Activated effector memory CD4-positive, alpha-beta T cell treated with Interleukin-2 at 50 U/mL for 16 hours (primary cell): ENCODE data around the gene AUTS2.

Experiments used
- DNase-seq: peaks from one replicate; pipeline ENCODE4 v3.0.0-alpha.2; 2020

Gene AUTS2

GRCh38 chr7:69800495-69800894, 202.2 kb downstream of the AUTS2 start:
- DNase-seq: no peak

- DNase-seq: no peak
These were observed 203.7 kb downstream of the AUTS2 start for GRCh38 chr7:69801729-69802682.

DNA sequence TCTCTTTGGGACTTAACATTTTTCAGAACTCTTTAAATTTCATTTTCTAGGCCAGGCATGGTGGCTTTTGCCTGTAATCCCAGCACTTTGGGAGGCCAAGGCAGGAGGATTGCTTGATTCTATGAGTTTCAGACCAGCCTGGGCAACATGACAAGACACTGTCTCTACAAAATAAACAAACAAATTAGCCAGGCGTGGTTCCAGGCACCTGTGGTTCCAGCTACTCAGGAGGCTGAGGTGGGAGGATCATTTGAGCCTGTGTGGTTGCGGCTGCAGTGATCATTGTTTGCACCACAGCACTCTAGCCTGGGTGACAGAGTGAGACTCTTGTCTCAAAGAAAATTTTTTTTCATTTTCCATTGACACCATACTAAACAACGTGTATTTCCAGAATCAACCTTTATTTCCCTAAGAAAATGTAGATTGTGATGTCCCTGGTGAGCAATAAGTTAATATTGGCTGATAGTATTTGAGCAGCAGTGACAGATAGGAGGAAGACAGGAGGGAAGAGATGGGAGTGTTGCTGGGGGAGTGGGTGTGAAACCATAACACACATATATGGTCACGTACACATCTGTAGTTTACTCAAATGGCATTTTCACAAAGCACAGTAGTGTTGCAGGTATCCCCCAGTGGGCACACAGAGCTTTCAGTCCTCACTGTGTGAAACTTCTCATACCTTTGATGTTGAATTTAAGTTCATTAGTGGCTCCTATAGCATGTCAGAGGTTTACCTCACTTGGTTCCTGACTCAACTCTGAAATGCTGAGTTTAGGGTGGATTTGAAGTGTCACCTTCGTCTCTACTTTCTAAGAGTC, 205.6 kb downstream of the AUTS2 start:
- DNase-seq: no peak

DNA sequence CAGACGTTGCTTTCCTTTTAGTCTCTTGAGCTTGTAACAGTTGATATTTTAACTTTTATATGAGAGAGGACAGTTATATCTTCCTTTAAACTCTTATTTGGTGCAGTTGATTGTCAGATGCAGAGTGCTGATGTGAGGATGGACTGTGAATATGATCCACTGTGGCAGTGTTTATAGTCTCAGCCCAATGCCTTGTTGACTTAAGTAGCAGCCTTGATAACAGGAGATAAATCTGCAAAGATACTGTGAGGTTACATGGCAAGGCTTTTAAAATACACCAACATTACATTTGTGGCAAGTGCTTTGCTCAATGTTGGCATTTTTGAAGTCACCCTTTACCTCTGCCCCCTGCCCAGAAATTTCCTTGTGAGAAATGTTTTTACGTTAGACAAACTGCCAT, 206.7 kb downstream of the AUTS2 start:
- no peak for DNase-seq

- DNase-seq: no peak
These were observed 210.1 kb downstream of the AUTS2 start for GRCh38 chr7:69808391-69808790.

DNA sequence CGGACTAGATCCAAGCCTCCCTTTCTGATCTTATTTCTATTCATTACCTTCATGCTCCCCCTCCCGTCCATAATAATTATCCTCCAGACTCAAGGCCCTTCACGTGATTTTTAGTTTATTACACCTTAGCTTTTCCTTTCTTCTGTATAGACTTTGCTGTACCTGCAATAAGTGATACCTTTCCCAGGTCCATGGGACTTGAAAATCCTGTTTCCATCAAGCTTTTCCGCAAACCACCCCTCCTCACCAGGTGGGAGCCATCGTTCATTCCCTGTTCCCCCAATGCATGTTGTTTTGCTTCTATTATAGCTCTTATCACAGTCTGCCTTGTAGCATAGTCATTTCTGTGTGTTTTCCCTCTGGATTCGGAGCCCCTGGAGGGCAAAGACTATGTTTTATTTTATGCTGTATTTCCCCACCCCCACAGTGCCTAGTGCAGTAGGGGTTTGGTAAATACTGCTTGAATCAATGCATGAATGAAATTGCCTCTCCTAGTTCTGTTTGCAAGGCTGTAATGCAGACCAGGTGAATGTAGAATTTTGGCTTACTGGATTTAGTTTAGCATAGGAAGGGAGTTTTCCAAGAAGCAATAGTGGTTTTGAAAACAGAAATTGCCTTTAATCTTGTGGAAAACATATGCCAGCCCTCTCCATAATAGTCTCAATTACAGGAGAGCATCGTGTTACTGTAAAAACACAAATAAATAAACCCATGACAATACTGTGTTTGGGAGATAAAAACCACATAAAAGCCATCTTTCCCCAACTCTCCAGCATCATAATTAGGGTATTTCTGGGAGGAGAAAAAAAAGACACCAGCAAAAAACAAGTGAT, 213.4 kb downstream of the AUTS2 start:
- no peak for DNase-seq

GRCh38 chr7:69812756-69813155, 214.5 kb downstream of the AUTS2 start:
- no peak for DNase-seq

DNA sequence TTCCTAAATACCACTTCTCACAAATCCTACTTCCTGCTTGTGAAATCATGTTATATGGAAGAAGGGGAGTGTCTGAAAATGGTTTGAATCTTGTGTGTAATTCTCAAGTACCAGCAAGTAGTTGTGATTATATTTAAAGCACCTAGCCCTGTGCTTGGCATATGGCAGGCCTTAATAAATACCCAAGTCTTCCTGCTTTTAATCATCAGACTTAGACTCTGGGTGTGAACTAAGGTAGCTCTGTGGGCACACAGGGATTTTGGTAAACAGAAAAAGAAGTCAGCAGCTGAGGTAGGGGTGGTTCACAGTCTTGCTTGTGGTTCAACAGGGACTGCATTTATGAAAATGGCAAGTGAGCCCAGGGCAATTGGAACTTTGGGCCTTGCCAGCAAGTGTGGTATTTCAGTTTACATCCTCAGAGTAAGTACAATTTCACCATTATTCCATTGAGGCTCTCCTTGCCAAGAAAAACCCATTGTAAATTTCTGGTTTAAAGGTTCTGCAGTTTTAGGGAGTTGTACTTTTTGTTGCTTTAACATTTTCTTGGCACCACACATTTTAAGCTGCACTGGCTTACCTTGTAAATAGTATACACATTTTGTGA, 215.5 kb downstream of the AUTS2 start:
- no peak for DNase-seq

- no peak for DNase-seq
These were observed 216.2 kb downstream of the AUTS2 start for GRCh38 chr7:69814421-69814962.

GRCh38 chr7:69816501-69816900, 218.2 kb downstream of the AUTS2 start:
- DNase-seq: no peak

- DNase-seq: no peak
These were observed 218.8 kb downstream of the AUTS2 start for GRCh38 chr7:69817121-69817520.

DNA sequence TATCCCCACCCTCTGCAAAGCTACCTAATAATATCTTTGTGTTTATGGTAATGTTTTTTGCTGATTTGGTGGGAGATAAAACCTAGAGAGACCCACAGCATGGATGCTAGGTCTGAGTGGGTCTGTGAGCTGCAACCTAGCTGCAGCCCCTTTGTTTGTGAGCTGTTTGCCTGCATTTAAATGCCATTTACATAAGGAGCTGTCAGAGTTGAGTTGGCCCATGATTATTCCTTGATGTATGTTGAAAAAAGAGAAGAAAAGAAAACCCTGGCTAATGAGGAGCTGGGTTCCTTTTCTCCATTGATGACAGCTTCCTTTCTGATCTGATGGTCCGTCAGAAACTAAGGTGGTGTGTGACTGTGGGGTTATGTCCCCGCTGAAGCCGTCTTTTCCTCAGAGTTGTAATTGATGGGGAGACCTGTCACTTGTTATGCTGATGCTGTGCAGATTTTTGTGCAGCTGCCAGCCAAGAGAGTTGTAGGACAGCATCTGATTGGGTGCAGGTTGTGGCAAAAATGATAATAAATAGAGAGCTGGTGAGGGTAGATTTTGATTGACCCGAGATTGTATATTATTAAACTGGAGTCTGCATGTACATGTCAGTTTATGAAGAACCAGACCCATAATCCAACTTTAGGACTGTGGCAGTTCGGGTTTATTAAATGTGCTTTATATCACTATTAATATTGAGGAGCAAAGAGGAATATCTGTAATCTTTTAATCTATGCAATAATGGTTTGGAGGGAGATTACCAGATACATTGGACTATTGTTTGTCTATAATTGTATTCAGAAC, 219.8 kb downstream of the AUTS2 start:
- DNase-seq: no peak

- no peak for DNase-seq
These were observed 220.5 kb downstream of the AUTS2 start for GRCh38 chr7:69818636-69819332.

DNA sequence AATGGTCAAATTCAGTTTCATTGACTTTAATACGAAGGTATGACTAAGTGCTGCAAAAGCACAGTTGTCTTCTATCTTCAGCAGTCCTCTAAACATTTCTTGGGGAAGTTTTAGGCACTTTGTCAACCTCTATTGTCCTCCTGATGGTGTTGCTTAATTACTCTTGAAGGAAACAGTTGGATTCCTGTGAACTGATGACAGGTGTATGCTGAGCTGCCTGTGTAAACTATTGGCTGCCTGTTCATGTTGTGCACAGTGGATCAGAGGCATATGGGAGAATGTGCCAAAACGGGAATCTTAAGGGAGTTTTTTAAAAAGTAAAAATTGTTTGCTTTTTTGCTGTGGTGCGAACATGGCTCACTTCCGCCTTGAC, 221.0 kb downstream of the AUTS2 start:
- no peak for DNase-seq

- no peak for DNase-seq
These were observed 222.4 kb downstream of the AUTS2 start for GRCh38 chr7:69820479-69821192.

GRCh38 chr7:69822386-69822785, 224.1 kb downstream of the AUTS2 start:
- no peak for DNase-seq

DNA sequence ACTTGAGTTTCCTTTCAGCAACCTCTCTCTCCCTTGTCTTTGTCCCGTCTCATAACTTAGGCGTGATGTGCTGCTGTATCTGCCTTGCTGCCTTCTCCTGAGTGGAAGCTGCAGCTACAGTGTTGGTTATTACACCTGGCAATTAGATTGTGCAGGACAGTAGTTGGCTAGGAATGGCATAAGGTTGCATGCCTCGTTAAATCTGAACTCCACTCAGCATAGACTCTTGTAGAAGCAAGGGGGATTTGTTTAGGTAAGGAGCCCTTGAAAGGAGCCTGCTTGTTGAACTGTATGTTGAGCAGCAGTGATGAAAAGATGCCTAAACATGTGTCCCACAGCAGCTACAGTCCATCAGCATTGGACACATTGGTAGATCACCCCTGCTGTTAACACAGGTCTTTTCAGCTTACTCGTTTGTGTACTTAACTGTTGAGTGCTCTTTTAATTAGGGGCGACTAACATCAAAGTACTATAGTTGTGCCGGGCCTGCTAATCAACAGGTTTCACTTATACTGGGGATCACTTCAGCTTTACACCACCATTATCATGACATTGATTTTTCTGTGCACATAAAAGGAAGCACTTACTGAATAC, 225.0 kb downstream of the AUTS2 start:
- DNase-seq: no peak

- DNase-seq: no peak
These were observed 227.1 kb downstream of the AUTS2 start for GRCh38 chr7:69825113-69825972.

GRCh38 chr7:69826283-69826682, 228.0 kb downstream of the AUTS2 start:
- no peak for DNase-seq
